Spinal cord (tissue), 10 donors: ENCODE results near the gene SCFD2. TPM values are rescaled to one million over a fixed set of nuclear protein-coding genes. Genes with fewer than 3 reads are reported as not detected.

Experiments
- DNase-seq, 6 donors: peaks; one replicate each; pipeline versions ENCODE4 v3.0.0 to v3.0.0-alpha.2; 2013 to 2015; ENCODE audit warnings: low spot score in 6 of 6, low read depth in 4 of 6
- H3K27ac ChIP-seq: one replicate; pipeline ENCODE4 v1.5.1; 2013; ENCODE audit warnings: low read depth, low read length, control low read depth
- H3K27me3 ChIP-seq: one replicate; pipeline ENCODE4 v1.6.1; 2013; ENCODE audit warnings: low read length; ENCODE audit not compliant: control insufficient read depth, insufficient read depth
- H3K36me3 ChIP-seq: one replicate; pipeline ENCODE4 v1.6.1; 2013; ENCODE audit warnings: low read length; ENCODE audit not compliant: control insufficient read depth, insufficient read depth
- H3K4me1 ChIP-seq: one replicate; pipeline ENCODE4 v1.6.1; 2013; ENCODE audit warnings: low read length; ENCODE audit not compliant: control insufficient read depth, insufficient read depth
- H3K4me3 ChIP-seq: one replicate; pipeline ENCODE4 v1.5.1; 2013; ENCODE audit warnings: low read depth, low read length, control low read depth
- H3K9me3 ChIP-seq: one replicate; pipeline ENCODE4 v1.6.1; 2013; ENCODE audit warnings: low read length; ENCODE audit not compliant: control insufficient read depth, insufficient read depth
- WGBS: methylation state at CpG from one replicate; pipeline ENCODE4 v1.1.5; 2013; ENCODE audit warnings: missing lambda C conversion rate; ENCODE audit not compliant: insufficient coverage; 5-methylcytosine and 5-hydroxymethylcytosine counted together
- polyA plus RNA-seq, 2 donors: library from polyadenylated mRNA; unstranded; fragments of 120-200 nt; gene quantifications; one replicate each; pipeline ENCODE4 v1.2.1, GENCODE V29; 2013; ENCODE audit not compliant: insufficient read length in 2 of 2
- total RNA-seq, 2 donors: library from RNA; depleted of rRNA in 1 of 2; stranded (reverse); fragments of 120-200 nt in 1 of 2; fragments of >200 nt in 1 of 2; gene quantifications; one replicate each; pipeline versions ENCODE4 v1.2.3 to v1.2.4, GENCODE V29; 2013 to 2014
- donor health status: healthy.

Gene SCFD2
- total and polyA plus RNA-seq, 4 donors: 15.6 to 19.5 (median 17.7) TPM

- WGBS: 100% methylated on average over 1 of the region's 2 CpGs
- no peak overlapping the region for H3K4me3 ChIP-seq
- H3K9me3 ChIP-seq: no peaks in the 10 kb centered on the region
- H3K27me3 ChIP-seq: peaks cover 14% of the 10 kb centered on the region
- no peaks in the 10 kb centered on the region for H3K36me3 ChIP-seq
- H3K4me1 ChIP-seq: peaks cover 18% of the 10 kb centered on the region
- H3K27ac ChIP-seq: no peak overlapping the region
- DNase-seq: no peak
These were observed 1.9 kb upstream of the SCFD2 start for GRCh38 chr4:53367721-53368120.

- peak overlapping the region; percentile 71 for H3K4me3 ChIP-seq
- no peaks in the 10 kb centered on the region for H3K36me3 ChIP-seq
- peak overlapping the region; percentile 59 for H3K27ac ChIP-seq
- WGBS: 21% methylated on average over 7 of the region's 8 CpGs
- peaks cover 14% of the 10 kb centered on the region for H3K27me3 ChIP-seq
- H3K9me3 ChIP-seq: no peaks in the 10 kb centered on the region
- no peak for DNase-seq
- H3K4me1 ChIP-seq: peaks cover 18% of the 10 kb centered on the region
These were observed 448 bp upstream of the SCFD2 start for GRCh38 chr4:53366301-53366716.

- Histone ChIP-seq H3K27ac (no peak overlapping the region), H3K27me3 (peaks cover 10% of the 10 kb centered on the region), H3K36me3 (no peaks in the 10 kb centered on the region), H3K4me1 (peaks cover 18% of the 10 kb centered on the region), H3K9me3 (no peaks in the 10 kb centered on the region), H3K4me3 (peak overlapping the region; percentile 71)
- peak in 1 of 6 donors; percentile 4 for DNase-seq
- 0% methylated on average over 8 of the region's 8 CpGs for WGBS
These were observed 758 bp downstream of the SCFD2 start for GRCh38 chr4:53365121-53365485.

- Histone ChIP-seq H3K4me3 (peak overlapping the region; percentile 71), H3K36me3 (no peaks in the 10 kb centered on the region), H3K9me3 (no peaks in the 10 kb centered on the region), H3K27me3 (peaks cover 6% of the 10 kb centered on the region), H3K4me1 (peaks cover 18% of the 10 kb centered on the region), H3K27ac (no peak overlapping the region)
- DNase-seq: no peak
- WGBS: no CpG with 5 or more reads among the region's 3 CpGs
These were observed 1.2 kb downstream of the SCFD2 start for GRCh38 chr4:53364624-53365023.

GRCh38 chr4:53362093-53362492 lies 3.8 kb downstream of the SCFD2 start:
- Histone ChIP-seq H3K4me3 (no peak overlapping the region), H3K36me3 (no peaks in the 10 kb centered on the region), H3K27me3 (no peaks in the 10 kb centered on the region), H3K4me1 (peaks cover 18% of the 10 kb centered on the region), H3K27ac (no peak overlapping the region), H3K9me3 (no peaks in the 10 kb centered on the region)
- DNase-seq: no peak
- WGBS: 100% methylated on average over 1 of the region's 1 CpG

GRCh38 chr4:53361451-53361850 lies 4.4 kb downstream of the SCFD2 start:
- Histone ChIP-seq H3K4me3 (no peak overlapping the region), H3K9me3 (no peaks in the 10 kb centered on the region), H3K27ac (no peak overlapping the region), H3K4me1 (peaks cover 18% of the 10 kb centered on the region), H3K27me3 (no peaks in the 10 kb centered on the region), H3K36me3 (no peaks in the 10 kb centered on the region)
- no CpG with 5 or more reads among the region's 3 CpGs for WGBS
- no peak for DNase-seq

- DNase-seq: no peak
- no peaks in the 10 kb centered on the region for H3K4me1 ChIP-seq
- no peaks in the 10 kb centered on the region for H3K27me3 ChIP-seq
- H3K9me3 ChIP-seq: no peaks in the 10 kb centered on the region
- peaks cover 6% of the 10 kb centered on the region for H3K36me3 ChIP-seq
- H3K4me3 ChIP-seq: no peak overlapping the region
- H3K27ac ChIP-seq: no peak overlapping the region
These were observed 9.8 kb downstream of the SCFD2 start for GRCh38 chr4:53355930-53356521.

- over 99% methylated on average over 28 of the region's 32 CpGs for WGBS
- no peaks in the 10 kb centered on the region for H3K9me3 ChIP-seq
These were observed 11.7 kb downstream of the SCFD2 start for GRCh38 chr4:53354012-53354722.

GRCh38 chr4:53349091-53349491 lies 16.8 kb downstream of the SCFD2 start:
- Histone ChIP-seq H3K27ac (no peak overlapping the region), H3K27me3 (no peaks in the 10 kb centered on the region), H3K9me3 (peaks cover 3% of the 10 kb centered on the region), H3K4me1 (no peaks in the 10 kb centered on the region), H3K36me3 (peaks cover 3% of the 10 kb centered on the region), H3K4me3 (no peak overlapping the region)
- DNase-seq: no peak
- 93% methylated on average over 3 of the region's 4 CpGs for WGBS

More at GRCh38 chr4:53354012-53354722, 11.7 kb downstream of the SCFD2 start:
- Histone ChIP-seq H3K4me1 (no peaks in the 10 kb centered on the region), H3K36me3 (peaks cover 6% of the 10 kb centered on the region), H3K27ac (no peak overlapping the region), H3K27me3 (no peaks in the 10 kb centered on the region), H3K4me3 (no peak overlapping the region)
- DNase-seq: no peak

- Histone ChIP-seq H3K4me3 (no peak overlapping the region), H3K4me1 (no peaks in the 10 kb centered on the region), H3K9me3 (peaks cover 3% of the 10 kb centered on the region), H3K27me3 (no peaks in the 10 kb centered on the region), H3K27ac (no peak overlapping the region), H3K36me3 (no peaks in the 10 kb centered on the region)
- WGBS: no CpG with 5 or more reads among the region's 1 CpG
- peak in 1 of 6 donors; percentile 36 for DNase-seq
These were observed 17.8 kb downstream of the SCFD2 start for GRCh38 chr4:53348046-53348445.
